ENCODE results near the gene EMX1.

The EMX1 gene

DNA sequence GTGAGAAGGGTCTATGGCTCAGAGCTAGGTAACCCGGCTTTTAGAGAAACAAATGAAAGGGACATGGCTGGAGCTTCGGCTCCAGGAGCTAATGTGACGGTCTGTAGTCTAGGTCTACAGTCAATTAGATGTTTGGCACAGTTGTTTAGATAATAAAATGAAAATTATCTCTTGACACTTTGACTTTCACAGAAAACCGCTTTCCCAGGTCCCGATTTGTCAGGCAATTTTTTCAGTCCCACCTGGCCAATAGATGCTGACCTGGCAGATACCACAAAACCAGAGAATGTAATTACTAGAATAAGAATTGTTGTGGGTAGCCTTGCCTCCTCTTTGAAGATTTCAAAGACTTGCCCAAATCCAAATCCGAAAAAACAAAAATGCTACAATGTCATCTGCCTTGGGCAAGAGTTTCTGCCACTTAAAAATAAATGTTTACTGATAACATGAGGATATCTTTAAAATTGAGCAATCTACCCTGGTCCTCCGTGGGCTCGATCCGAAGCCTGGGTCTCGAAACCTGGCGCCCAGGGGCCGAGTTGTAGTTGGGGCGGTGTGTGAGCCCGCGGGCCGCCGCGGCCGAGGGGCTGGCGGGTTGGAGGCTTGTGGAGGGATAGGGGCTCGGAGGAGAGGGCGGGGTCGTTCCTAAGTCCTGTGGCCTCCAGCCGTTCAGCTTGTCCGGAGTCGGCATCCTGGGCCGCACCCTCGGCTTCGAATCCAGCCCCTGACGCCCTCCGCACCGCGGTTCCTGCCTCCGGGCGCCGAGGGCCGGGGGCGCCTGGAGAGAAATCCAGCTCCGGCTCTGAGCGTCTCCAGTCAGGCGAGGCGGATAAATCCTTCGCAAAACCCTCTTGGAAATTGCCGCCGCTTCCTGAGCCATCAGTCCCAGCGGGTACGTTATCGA lies 2.3 kb downstream of the EMX1 start:
- Histone ChIP-seq H3K27ac (ENCODE audit: extremely low read depth, low read depth, low read length) (no peak overlapping the region), H3K9me3 (ENCODE audit: control insufficient read depth, insufficient read depth, low read depth, low read length) (no peaks in the 10 kb centered on the region), H3K4me1 (ENCODE audit: control insufficient read depth, insufficient read depth, low read length) (no peaks in the 10 kb centered on the region), H3K4me3 (ENCODE audit: low read depth, low read length) (no peak overlapping the region), H3K36me3 (ENCODE audit: control insufficient read depth in 2 of 2, insufficient read depth in 1 of 2, low read length in 2 of 2) (no peaks in the 10 kb centered on the region)
- CTCF ChIA-PET = interaction anchor here (0.7 to 1.2 kb wide), 2 partner anchors 26 to 1045 kb away, joined by 3 to 4 read pairs; no protein-coding TSS in a partner anchor
- POLR2A ChIA-PET = no interaction called here
- TF ChIP-seq, protein P1, sequence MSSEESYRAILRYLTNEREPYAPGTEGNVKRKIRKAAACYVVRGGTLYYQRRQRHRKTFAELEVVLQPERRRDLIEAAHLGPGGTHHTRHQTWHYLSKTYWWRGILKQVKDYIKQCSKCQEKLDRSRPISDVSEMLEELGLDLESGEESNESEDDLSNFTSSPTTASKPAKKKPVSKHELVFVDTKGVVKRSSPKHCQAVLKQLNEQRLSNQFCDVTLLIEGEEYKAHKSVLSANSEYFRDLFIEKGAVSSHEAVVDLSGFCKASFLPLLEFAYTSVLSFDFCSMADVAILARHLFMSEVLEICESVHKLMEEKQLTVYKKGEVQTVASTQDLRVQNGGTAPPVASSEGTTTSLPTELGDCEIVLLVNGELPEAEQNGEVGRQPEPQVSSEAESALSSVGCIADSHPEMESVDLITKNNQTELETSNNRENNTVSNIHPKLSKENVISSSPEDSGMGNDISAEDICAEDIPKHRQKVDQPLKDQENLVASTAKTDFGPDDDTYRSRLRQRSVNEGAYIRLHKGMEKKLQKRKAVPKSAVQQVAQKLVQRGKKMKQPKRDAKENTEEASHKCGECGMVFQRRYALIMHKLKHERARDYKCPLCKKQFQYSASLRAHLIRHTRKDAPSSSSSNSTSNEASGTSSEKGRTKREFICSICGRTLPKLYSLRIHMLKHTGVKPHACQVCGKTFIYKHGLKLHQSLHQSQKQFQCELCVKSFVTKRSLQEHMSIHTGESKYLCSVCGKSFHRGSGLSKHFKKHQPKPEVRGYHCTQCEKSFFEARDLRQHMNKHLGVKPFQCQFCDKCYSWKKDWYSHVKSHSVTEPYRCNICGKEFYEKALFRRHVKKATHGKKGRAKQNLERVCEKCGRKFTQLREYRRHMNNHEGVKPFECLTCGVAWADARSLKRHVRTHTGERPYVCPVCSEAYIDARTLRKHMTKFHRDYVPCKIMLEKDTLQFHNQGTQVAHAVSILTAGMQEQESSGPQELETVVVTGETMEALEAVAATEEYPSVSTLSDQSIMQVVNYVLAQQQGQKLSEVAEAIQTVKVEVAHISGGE (tag by site-specific recombination; conservative IDR thresholded peaks at IDR 0.05; ENCODE audit: low read depth) = no peak
- TF ChIP-seq ZFP37 (tag by site-specific recombination; IDR thresholded peaks at IDR 0.05) = no peak
- TF ChIP-seq, protein P2, sequence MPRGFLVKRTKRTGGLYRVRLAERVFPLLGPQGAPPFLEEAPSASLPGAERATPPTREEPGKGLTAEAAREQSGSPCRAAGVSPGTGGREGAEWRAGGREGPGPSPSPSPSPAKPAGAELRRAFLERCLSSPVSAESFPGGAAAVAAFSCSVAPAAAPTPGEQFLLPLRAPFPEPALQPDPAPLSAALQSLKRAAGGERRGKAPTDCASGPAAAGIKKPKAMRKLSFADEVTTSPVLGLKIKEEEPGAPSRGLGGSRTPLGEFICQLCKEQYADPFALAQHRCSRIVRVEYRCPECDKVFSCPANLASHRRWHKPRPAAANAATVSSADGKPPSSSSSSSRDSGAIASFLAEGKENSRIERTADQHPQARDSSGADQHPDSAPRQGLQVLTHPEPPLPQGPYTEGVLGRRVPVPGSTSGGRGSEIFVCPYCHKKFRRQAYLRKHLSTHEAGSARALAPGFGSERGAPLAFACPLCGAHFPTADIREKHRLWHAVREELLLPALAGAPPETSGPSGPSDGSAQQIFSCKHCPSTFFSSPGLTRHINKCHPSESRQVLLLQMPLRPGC (tag by site-specific recombination; IDR thresholded peaks at IDR 0.05) = no peak
- TF ChIP-seq, protein P3, sequence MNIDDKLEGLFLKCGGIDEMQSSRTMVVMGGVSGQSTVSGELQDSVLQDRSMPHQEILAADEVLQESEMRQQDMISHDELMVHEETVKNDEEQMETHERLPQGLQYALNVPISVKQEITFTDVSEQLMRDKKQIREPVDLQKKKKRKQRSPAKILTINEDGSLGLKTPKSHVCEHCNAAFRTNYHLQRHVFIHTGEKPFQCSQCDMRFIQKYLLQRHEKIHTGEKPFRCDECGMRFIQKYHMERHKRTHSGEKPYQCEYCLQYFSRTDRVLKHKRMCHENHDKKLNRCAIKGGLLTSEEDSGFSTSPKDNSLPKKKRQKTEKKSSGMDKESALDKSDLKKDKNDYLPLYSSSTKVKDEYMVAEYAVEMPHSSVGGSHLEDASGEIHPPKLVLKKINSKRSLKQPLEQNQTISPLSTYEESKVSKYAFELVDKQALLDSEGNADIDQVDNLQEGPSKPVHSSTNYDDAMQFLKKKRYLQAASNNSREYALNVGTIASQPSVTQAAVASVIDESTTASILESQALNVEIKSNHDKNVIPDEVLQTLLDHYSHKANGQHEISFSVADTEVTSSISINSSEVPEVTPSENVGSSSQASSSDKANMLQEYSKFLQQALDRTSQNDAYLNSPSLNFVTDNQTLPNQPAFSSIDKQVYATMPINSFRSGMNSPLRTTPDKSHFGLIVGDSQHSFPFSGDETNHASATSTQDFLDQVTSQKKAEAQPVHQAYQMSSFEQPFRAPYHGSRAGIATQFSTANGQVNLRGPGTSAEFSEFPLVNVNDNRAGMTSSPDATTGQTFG (tag by site-specific recombination; IDR thresholded peaks at IDR 0.05; ENCODE audit: borderline replicate concordance) = no peak
- no peak for TF ChIP-seq ZNF37A (tag by site-specific recombination; IDR thresholded peaks at IDR 0.05)
- TF ChIP-seq ZNF10 (tag by site-specific recombination; IDR thresholded peaks at IDR 0.05) = no peak
- no peak for TF ChIP-seq SP7 (tag by site-specific recombination; IDR thresholded peaks at IDR 0.05)
- TF ChIP-seq ZNF175 (tag by site-specific recombination; IDR thresholded peaks at IDR 0.05) = no peak
- no peak for TF ChIP-seq RBAK (tag by site-specific recombination; IDR thresholded peaks at IDR 0.05)
- no peak for TF ChIP-seq ZNF558 (tag by site-specific recombination; IDR thresholded peaks at IDR 0.05)

DNA sequence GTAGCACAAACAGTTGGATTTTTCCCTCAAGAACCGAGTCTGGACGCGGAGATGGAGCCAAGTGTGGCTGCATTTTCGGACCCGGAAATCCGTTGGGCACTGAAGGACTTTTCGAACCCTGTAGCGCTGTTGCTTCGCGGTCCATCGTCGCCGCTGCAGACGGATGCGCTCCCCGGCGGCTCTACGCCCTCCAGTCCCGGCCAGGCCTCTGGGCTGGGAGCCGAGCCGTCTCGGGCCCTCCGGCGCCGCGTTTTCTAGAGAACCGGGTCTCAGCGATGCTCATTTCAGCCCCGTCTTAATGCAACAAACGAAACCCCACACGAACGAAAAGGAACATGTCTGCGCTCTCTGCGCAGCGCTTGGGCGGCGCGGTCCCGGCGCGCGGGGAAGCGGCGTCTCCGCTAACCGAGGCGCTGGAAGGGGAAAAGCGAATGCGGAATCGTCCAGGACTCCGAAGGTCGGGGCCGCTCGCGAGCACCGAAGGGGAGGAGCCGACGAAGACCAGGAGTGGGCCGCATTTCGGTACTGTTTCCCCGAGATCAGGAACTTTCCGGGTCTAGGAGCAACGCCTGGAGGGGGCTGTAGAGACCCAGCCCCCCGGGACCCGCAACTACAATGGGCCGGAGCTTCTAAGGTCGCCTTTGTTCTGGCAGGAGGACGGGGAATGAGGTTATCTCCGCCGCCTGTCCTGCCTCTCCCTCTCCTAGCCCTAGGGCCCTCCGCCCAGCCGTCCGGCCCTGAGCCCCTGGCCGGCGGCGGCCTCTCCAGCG lies 3.2 kb downstream of the EMX1 start:
- Histone ChIP-seq H3K9me3 (ENCODE audit: control insufficient read depth, insufficient read depth, low read depth, low read length) (no peaks in the 10 kb centered on the region), H3K27ac (ENCODE audit: extremely low read depth, low read depth, low read length) (no peak overlapping the region), H3K4me1 (ENCODE audit: control insufficient read depth, insufficient read depth, low read length) (no peaks in the 10 kb centered on the region), H3K4me3 (ENCODE audit: low read depth, low read length) (no peak overlapping the region), H3K36me3 (ENCODE audit: control insufficient read depth in 2 of 2, insufficient read depth in 1 of 2, low read length in 2 of 2) (no peaks in the 10 kb centered on the region)
- ChIA-PET CTCF (interaction anchor here (1.2 kb wide), 1 partner anchor 27 kb away, joined by 4 read pairs; no protein-coding TSS in a partner anchor), POLR2A (no interaction called here)
- no peak for TF ChIP-seq ZNF416 (tag by site-specific recombination; IDR thresholded peaks at IDR 0.05)
- TF ChIP-seq, protein P4, sequence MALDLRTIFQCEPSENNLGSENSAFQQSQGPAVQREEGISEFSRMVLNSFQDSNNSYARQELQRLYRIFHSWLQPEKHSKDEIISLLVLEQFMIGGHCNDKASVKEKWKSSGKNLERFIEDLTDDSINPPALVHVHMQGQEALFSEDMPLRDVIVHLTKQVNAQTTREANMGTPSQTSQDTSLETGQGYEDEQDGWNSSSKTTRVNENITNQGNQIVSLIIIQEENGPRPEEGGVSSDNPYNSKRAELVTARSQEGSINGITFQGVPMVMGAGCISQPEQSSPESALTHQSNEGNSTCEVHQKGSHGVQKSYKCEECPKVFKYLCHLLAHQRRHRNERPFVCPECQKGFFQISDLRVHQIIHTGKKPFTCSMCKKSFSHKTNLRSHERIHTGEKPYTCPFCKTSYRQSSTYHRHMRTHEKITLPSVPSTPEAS (tag by site-specific recombination; IDR thresholded peaks at IDR 0.05) = no peak
- TF ChIP-seq ZFP3 (tag by site-specific recombination; IDR thresholded peaks at IDR 0.05; ENCODE audit: low read depth) = no peak
- no peak for TF ChIP-seq SP2 (tag by site-specific recombination; IDR thresholded peaks at IDR 0.05)
- TF ChIP-seq ZNF248 (tag by site-specific recombination; IDR thresholded peaks at IDR 0.05) = no peak
- no peak for TF ChIP-seq ZNF514 (tag by site-specific recombination; IDR thresholded peaks at IDR 0.05)
- TF ChIP-seq MYNN (tag by site-specific recombination; IDR thresholded peaks at IDR 0.05; ENCODE audit: borderline replicate concordance) = no peak
- no peak for TF ChIP-seq ZNF707 (tag by site-specific recombination; IDR thresholded peaks at IDR 0.05)
- TF ChIP-seq ZNF600 (tag by site-specific recombination; IDR thresholded peaks at IDR 0.05) = no peak
- TF ChIP-seq, protein P5, sequence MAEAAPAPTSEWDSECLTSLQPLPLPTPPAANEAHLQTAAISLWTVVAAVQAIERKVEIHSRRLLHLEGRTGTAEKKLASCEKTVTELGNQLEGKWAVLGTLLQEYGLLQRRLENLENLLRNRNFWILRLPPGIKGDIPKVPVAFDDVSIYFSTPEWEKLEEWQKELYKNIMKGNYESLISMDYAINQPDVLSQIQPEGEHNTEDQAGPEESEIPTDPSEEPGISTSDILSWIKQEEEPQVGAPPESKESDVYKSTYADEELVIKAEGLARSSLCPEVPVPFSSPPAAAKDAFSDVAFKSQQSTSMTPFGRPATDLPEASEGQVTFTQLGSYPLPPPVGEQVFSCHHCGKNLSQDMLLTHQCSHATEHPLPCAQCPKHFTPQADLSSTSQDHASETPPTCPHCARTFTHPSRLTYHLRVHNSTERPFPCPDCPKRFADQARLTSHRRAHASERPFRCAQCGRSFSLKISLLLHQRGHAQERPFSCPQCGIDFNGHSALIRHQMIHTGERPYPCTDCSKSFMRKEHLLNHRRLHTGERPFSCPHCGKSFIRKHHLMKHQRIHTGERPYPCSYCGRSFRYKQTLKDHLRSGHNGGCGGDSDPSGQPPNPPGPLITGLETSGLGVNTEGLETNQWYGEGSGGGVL (tag by site-specific recombination; IDR thresholded peaks at IDR 0.05) = no peak
- TF ChIP-seq, protein P6, sequence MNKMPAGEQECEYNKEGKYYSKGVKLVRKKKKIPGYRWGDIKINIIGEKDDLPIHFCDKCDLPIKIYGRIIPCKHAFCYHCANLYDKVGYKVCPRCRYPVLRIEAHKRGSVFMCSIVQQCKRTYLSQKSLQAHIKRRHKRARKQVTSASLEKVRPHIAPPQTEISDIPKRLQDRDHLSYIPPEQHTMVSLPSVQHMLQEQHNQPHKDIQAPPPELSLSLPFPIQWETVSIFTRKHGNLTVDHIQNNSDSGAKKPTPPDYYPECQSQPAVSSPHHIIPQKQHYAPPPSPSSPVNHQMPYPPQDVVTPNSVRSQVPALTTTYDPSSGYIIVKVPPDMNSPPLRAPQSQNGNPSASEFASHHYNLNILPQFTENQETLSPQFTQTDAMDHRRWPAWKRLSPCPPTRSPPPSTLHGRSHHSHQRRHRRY (tag by site-specific recombination; IDR thresholded peaks at IDR 0.05) = no peak

All from HEK293 (cell line).